Activated CD8-positive, alpha-beta memory T cell treated with anti-CD3 and anti-CD28 coated beads for 24 hours (primary cell): Measurements from ENCODE around the gene HOXC11.

Source experiments
- DNase-seq: peaks from one replicate; pipeline ENCODE4 v3.0.0-alpha.2; 2020

The HOXC11 gene

DNA sequence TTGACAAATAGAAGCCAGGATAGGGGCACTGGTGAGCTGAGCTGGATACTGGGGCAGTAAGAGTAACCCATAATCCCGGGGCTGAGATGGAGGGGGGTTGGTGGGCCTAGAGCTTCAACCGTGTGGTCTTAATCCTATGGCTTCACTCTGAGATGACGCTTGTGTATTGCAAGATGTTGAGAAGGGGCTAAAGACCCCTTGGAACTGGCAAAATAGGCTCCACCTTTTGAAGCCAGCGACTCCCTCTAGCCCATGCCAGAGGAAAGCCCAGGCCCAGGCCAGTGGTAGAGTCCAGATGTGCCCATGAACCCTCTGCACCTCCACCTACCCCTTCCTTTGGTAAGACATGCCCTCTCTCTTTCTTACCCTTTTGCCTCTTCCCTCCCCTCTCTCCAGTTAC is 13.6 kb upstream of the HOXC11 start:
- no peak for DNase-seq

GRCh38 chr12:53960187-53961024 is 12.5 kb upstream of the HOXC11 start:
- DNase-seq = no peak

DNA sequence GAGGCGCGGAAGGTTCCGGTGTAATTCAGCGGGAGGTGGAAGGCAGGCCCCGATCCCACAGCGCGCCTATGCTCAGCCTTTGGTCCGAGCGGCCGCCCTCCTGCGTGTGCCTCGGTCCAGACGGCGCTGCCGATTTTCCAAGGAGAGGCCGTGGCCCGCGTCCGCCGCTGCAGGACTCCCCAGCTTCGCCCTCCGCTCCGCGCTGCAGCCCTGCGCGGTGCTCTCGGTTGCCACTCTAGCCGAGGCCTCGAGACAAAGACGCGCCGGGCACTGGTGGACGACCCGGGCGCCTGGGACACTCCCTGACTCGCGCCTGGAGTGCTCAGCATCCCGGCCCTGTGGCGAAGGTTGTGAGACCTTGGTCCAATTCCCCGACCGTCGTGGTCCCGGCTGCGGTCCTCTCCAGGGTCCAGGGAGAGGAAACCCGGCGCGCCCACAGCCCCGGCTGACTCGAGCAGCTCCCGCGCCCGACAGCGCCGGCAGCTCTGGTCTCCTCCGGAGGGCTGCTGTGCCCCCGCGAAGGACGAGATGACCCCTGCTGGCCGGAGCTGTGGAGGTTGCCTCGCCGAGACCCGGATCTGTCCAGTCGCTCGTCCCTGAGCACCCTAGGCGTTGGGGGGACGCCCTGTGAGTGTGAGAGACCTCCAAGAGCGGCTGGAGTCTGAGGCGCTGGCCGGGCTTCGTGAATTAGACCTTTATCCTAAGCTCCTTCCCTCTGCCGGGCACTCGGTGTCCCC is 11.7 kb upstream of the HOXC11 start:
- DNase-seq = no peak

DNA sequence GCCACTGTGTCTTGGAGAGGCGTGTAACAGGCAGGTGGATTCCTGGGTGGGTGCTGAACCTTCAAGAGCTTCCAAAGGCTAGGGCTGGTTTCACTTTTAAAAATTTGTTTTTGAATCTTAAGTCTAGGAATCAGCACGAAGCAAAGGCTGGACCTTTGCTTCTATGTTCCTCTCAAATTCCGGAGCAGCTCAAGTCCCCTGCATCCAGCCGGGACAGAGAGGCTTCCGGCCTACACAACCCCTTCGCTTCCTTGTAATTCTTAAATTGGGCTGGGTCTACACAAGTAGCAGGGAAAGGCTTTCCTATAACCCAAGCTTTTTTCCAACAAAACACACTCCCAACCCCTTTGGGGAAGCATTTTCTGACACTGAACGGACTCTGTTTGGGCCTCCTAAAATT is 9.9 kb upstream of the HOXC11 start:
- DNase-seq = no peak

GRCh38 chr12:53963434-53964314 is 9.3 kb upstream of the HOXC11 start:
- DNase-seq = no peak

- DNase-seq = no peak
Observed at GRCh38 chr12:53964315-53964713, 8.6 kb upstream of the HOXC11 start.

GRCh38 chr12:53965281-53966084 is 7.4 kb upstream of the HOXC11 start:
- no peak for DNase-seq

- DNase-seq = no peak
Observed at GRCh38 chr12:53966085-53966384, 6.9 kb upstream of the HOXC11 start.

GRCh38 chr12:53966385-53967133 is 6.4 kb upstream of the HOXC11 start:
- no peak for DNase-seq

DNA sequence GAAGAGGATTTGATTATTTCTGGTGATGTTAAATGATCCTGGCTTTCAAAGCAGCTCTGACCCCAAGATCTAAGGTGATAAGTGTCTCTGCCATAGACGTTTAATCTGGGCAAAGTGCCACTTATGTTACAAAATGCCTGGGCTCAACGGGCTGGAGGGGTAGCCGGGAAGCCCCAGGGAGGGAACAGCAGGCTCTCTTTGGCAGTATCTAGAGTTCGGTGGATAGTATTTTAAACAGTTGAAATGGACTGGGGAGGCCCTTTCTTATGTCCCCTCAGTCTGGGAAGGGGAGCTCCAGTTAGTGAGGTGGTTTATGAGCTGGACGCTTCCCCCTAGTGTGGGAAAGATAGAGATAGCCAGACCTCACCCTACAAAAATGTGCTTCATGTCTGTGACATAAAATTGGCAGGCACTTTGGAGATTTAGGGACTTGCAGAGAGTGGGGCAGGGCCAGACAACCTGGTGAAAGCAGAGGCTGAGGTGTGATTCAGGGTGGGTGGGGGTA is 5.5 kb upstream of the HOXC11 start:
- no peak for DNase-seq

- no peak for DNase-seq
Observed at GRCh38 chr12:53968214-53969127, 4.5 kb upstream of the HOXC11 start.

DNA sequence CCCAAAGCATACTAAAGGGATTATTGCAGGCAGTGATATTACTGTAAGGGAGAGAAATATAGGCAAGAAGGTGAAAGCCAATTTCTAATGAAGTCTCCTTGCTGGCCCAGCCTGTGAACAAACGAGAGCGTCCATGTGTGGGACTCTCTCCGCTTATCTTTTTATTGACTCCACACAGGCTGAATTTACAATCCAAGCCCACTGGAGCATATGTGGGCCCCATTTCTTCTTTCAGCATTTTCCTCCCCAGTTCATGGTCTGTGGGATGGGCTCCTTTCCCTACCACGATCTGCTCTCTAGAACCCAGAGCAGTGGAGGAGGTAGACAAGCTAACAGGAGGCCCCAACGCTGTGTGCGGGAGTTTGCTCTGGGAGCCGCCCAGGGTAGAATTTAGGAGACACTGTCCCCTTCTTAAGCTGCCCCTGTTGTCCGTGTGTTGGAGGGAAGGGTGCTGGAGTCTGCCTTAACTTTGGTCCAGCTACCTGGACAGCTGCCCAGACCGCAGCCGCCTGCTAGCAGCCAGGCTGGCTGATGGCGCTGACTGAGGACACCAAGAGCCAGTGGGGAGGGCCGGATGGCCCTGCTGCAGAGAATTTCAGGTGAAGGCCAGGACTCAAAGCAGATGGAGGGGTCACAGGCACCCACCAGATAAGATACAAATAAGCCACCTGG is 3.2 kb upstream of the HOXC11 start:
- DNase-seq = no peak

DNA sequence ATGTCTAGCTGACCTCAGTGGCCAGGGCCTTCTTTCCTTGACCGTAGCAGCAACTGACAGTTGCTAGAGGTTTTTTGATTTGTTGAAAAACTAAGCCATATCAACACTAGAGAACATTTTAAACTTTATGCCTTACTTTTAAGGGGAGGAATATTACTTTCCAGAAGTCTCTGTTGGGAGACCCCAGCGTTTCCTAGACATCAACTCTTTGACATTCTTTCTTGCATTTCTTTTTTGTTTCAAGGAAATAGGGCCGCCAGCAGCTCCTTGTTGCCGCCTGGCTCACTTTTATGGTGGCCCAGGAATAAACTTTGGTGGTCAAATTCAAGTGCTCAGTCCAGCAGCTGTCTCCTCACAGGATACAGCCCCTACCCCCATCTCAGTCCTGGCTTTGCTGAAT is 2.5 kb upstream of the HOXC11 start:
- DNase-seq = no peak

DNA sequence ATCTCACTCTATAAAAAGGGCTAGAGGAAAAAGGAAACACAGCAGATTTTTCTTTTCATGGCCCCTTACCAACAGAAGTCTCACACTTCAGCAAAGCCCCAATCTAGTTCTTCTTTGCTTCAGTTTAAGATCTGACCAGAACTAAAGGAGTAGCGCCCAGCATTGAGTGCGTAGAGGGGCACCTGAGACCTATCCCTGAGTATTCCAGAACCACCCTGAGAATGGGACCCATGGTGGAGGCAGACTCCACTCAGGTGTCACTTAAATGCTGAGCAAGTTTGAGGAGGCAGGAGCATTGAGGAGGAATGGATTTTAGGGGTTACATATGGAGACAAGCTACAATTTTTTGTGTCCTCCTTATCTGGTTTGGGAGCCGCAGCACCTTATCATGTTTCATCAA is 1.8 kb upstream of the HOXC11 start:
- no peak for DNase-seq

- no peak for DNase-seq
Observed at GRCh38 chr12:53971686-53972085, 1.2 kb upstream of the HOXC11 start.

DNA sequence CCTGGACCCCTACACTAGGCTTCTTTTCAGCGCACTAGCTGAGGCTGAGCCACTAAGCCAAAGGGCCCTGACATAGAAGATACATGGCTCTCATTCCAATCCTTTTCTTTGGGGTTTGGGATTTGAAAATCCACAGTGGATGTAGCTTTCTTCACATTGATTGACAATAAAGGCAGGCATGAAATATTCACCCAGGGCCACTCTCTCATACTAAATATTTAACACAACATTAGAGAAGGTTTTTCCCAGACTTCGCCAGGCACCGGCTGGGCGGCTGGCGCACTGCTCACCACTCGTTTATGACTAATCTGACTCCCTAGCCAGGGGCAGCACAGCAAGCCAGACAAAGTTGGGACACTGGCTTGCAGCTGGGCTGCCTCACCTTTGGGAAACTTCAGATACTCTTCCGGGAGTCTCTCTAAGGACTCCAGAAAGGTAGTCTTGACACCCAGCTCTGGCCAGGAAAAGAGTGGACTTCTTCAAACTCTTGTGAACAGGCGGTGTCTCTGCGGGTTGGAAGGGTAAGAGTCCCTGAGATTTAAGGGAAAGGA is 699 bp upstream of the HOXC11 start:
- no peak for DNase-seq

DNA sequence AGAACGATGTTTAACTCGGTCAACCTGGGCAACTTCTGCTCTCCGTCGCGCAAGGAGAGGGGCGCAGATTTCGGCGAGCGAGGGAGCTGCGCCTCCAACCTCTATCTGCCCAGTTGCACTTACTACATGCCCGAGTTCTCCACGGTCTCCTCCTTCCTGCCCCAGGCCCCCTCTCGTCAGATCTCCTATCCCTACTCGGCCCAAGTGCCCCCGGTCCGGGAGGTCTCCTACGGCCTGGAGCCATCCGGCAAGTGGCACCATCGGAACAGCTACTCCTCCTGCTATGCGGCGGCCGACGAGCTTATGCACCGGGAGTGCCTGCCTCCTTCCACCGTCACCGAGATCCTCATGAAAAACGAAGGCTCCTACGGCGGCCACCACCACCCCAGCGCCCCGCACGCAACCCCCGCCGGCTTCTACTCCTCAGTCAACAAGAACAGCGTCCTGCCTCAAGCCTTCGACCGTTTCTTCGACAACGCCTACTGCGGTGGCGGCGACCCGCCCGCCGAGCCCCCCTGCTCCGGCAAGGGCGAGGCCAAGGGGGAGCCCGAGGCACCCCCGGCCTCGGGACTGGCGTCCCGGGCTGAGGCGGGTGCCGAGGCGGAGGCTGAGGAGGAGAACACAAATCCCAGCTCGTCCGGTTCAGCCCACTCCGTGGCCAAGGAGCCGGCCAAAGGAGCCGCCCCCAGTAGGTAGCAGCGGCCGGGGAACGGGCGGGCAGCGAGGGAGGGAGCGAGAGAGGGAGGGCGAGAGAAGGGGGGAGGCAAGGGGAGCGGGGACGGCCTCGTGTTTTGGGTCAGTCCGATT is 513 bp downstream of the HOXC11 start:
- peak; percentile 63 for DNase-seq
